Raji (cell line): ENCODE results near the gene OR7G2.

ENCODE experiments used
- POLR2A ChIP-seq: IDR thresholded peaks from 2 replicates; pipeline ENCODE4 v1.6.1; 2011; ENCODE audit warnings: low read depth, low read length, control low read depth; ENCODE audit not compliant: insufficient read depth

Gene OR7G2

DNA sequence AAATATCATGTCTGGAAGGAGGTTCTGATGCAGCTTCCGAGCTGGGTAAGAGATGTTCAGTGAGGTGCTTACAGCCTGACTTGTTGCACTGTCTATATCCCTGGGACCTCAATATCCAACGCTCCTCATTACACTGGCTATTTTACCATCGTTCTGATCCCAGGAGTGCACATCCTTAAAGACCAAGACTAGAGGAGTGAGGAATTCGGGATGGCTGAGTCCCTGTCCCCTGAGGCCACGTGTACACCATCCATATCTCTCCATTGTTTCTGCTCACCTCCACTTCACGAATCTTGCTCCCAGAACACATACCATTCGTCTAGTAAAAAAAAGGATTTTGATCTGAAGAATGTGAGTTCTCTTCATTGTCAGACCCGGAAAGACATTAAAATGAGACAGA is at the start of gene OR7G2:
Gene OR7G2, minus strand, starts transcription at position 101 of the 400 bp plus-strand sequence. CDS start 4,232 bp downstream, outside the sequence.
- TF ChIP-seq POLR2A = no peak

DNA sequence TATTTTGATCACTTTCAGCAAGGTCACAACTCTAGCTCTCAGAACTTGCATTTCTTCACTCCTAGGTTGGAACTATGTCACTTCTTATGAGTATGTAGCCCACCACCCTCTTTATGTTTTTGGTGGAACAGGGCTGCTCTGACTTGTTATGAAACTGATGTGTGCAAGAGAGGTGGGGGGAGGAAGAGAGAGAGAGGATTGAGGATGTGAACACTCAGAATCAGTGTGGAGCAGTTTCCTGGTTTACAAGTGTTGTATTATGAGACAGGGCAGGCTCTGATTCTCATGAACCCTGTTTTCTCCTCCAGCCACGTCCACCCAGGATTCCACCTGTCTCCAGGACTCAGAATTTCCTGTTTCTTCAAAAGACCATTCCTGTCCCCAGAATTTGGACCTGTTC is 49.0 kb upstream of the OR7G2 start:
- no peak for TF ChIP-seq POLR2A

DNA sequence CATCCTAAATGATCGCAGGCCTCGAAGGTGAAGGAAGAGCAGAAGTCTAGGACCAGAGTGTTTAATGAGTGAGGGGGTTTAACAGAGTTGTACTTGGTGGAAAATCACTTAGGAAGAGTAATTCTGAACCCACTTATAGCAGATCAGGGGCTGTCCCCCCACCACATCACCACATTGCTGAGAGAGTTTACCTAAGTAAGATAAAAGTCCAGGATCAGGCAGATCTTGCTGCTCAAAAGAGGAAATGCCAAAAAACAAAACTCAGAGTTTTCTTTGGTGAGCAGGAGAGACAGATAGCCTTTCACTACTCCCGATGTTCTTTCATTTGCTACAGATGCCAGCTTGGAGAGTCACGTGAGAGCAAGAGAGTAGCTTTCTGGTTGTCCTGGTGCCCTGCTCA is 48.3 kb upstream of the OR7G2 start:
- no peak for TF ChIP-seq POLR2A

DNA sequence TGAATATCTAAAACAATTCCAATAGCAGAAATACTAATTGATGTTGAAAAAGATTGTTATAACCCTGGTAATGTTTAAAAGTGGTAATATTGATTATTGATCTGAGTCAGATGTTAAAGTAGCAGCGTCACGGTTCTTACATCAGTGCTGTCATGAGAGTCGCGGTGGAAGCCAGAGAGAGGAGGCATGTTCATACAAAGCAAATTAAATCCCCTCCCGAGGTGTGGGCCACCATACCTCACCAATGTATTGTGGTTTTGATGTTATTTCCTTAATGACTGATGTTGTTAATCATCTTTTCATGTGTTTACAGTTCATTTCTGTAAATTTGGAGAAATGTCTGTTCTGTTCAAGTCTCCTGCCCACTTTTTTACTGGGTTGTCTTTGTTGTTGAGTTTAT is 44.1 kb upstream of the OR7G2 start:
- TF ChIP-seq POLR2A = no peak

- TF ChIP-seq POLR2A = no peak
Measured at GRCh38 chr19:9150650-9151049, 43.4 kb upstream of the OR7G2 start.

DNA sequence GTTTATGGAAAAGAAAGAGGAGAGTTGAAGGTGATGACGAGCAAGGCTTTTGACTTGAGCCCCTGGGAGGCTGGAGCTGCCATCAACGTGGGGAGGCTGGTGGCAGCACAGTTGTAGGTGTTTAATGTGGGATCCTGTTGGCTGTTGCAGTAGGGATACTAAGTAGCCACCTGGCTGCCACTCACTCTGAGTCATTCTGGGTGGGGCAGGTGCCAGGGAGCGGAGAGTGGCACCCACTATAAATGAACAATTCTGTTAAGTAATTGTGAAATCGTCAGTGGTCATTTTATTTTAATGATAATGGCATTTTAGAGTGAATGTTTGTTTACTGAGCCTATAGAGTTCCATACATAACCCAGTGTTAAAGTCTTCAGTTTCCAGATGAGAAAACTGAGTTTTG is 42.7 kb upstream of the OR7G2 start:
- TF ChIP-seq POLR2A = no peak

DNA sequence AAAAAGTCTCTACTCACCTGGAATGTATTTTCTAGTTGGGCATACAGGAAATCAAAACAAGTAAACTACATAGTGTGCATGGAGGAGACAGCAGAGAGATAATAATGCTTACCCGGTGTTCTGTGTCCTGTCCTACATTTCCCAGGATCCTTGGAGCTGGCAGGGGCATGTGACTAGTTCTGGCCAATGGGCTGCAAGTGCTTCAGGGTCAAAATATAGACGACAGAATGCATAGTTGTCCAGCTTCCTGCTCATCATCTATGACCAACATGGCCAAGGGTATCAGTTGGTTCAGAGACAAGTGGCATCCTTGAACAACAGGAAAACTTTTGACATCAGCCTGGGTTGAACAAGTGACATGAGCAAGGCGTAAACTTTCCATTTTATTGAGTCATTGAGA is 41.4 kb upstream of the OR7G2 start:
- TF ChIP-seq POLR2A = no peak

GRCh38 chr19:9146882-9147281 is 39.6 kb upstream of the OR7G2 start:
- TF ChIP-seq POLR2A = no peak

DNA sequence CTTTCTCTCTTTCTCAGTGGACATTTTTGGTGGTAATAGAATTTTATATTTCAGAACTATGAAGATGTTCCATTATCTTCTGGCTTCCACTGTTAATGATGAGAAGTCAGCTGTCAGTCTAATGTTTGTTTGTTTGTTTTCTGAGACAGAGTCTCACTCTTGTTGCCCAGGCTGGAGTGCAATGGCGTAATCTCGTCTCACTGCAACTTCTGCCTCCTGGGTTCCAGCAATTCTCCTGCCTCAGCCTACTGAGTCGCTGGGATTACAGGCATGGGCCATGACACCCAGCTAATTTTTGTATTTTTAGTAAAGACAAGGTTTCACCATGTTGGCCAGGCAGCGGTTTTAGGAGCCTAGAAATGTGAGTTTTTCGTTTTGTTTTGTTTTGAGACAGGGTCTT is 37.6 kb upstream of the OR7G2 start:
- TF ChIP-seq POLR2A = no peak

GRCh38 chr19:9140159-9140874 is 33.0 kb upstream of the OR7G2 start, which contains the start of gene ZNF317:
Gene ZNF317, plus strand, starts transcription at chr19:9140397. Its CDS starts 15,620 bp downstream, at chr19:9156017.
- TF ChIP-seq POLR2A = peak; percentile 84

DNA sequence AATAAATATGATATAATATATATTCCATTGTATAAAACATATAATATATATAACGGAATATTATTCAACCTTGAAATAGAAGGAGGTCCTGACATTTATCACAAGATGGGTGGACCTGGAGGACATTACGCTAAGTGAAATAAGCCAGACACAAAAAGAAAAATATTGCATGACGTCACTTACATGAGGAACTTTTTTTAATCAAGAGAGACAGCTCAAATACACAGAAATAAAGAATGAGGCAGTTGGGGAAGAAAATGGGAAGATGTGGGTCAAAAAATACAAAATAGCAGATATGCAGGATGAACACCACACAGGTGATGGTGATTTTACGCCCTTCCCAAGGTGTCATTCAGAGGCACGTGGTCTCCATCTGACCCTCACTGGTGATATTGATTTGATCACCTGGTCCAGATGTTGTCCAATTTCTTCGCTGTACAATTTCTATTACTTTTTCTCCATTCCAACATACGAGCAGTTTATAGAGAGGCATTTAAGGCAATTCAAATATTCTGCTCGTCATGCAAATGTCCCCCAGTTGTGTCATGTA is 32.4 kb upstream of the OR7G2 start:
- no peak for TF ChIP-seq POLR2A

GRCh38 chr19:9132422-9132821 is 25.1 kb upstream of the OR7G2 start:
- TF ChIP-seq POLR2A = no peak

DNA sequence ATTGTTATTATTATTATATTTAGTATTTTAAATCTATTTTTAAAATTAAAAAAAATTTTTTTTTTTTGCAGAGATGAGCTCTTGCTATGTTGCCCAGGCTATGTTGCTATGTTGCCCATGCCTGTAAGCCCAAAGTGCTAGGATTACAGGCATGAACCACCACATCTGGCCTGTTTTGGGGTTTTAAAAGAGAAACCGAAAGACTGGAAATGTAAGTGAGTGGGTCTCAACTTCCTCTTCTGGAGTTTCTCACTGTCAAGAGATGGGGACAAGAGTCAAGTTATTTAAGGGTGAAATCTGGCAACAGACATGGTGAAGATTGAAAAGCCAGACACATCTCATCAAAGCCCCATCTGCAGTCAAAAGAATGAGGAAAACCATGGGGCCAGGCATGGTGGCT is 23.7 kb upstream of the OR7G2 start:
- TF ChIP-seq POLR2A = no peak

- no peak for TF ChIP-seq POLR2A
Measured at GRCh38 chr19:9128171-9128570, 20.9 kb upstream of the OR7G2 start.

- no peak for TF ChIP-seq POLR2A
Measured at GRCh38 chr19:9126900-9127405, 19.7 kb upstream of the OR7G2 start, which contains the start of gene OR7G3. Gene OR7G3, minus strand, starts transcription at chr19:9126950. Its CDS starts 0 bp downstream, at chr19:9126950.

DNA sequence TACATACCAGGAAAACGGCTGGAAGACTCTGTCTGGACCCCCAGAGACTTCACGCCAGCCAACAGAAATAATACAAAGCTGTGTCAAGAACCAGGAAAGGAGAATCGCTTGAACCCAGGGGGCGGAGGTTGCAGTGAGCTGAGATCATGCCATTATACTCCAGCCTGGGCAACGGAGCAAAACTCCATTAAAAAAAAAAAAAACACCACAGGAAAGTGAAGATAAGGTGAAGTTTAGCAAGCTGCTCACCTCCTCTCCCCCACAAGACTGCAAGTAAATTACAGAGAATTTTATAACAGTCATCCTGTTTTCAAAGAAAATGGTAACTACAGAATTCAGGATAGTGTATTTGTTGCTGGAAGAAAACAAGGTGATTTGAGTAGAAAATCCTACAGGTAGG is 9.3 kb upstream of the OR7G2 start:
- no peak for TF ChIP-seq POLR2A
